ENCODE results near the gene SLC19A1.

Gene SLC19A1

GRCh38 chr21:45480701-45481500 lies 61.3 kb downstream of the SLC19A1 start:
- no peak for DNase-seq (ENCODE audit: low read depth in 2 of 2, low spot score in 1 of 2)

DNA sequence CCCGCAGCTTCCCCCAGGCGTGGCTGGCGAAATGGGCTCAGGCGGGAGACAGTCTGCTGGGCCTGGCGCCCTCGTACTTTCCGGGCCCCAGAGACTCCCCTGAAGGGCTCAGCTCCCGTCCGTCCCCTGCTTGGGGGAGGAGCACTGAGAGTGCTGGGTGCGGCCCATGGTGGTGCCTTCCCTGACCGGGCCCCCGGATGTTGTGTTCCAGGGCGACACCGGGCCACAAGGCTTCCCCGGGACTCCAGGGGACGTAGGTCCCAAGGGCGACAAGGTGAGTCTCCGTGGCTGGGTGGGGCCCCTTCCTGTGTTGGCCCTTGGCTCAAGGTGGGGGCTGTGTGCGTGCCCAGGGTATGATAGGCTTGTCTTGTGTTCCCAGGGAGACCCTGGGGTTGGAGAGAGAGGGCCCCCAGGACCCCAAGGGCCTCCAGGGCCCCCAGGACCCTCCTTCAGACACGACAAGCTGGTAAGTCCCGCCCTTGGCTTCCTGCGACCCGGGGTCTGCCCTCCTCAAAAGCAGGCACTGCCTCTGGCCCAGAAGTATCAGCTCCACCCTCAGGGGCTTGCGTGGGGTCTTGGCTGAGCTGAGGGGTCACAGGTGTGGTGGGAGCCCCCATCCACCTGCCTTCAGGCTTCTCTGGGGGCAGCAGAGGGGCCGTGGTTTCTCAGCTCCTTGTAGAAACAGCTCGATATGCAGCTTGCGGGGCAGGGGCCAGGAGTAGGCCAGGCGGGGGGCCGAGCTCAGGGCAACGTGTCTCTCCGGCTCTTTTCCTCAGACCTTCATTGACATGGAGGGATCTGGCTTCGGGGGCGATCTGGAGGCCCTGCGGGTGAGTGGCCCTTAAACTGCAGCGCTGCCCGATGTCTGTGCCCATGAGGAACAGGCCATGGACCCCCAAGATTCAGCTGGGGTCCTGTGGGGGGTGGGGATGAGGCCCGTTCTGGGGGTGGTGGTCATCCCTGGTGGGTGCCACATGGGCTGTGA lies 62.3 kb downstream of the SLC19A1 start:
- no peak for DNase-seq (ENCODE audit: low read depth in 2 of 2, low spot score in 1 of 2)

- DNase-seq (ENCODE audit: low read depth in 2 of 2, low spot score in 1 of 2): no peak
These were observed 63.2 kb downstream of the SLC19A1 start for GRCh38 chr21:45478816-45479669.

GRCh38 chr21:45478115-45478801 lies 64.0 kb downstream of the SLC19A1 start:
- peak; percentile 66 to 67 for DNase-seq (ENCODE audit: low read depth in 2 of 2, low spot score in 1 of 2)

GRCh38 chr21:45477176-45478114 lies 64.8 kb downstream of the SLC19A1 start:
- no peak for DNase-seq (ENCODE audit: low read depth in 2 of 2, low spot score in 1 of 2)

DNA sequence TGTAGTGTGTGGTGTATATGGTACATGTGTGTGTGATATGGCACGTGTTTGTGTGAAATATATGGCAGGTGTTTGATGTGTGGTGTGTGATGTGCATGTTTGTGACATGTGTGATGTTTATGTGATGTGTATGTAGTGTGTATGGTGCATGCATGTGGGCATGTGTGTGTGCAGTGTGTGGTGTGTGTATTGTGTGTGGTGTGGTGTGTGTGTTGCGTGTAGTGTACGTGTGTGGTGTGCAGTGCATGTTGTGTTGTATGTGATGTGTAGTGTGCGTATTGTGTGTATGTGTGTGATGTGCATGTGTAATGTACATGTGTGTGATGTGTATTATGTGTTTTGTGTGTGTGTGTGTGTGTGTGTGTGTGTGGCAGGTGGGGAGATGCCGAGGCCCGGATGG lies 65.7 kb downstream of the SLC19A1 start:
- DNase-seq (ENCODE audit: low read depth in 2 of 2, low spot score in 1 of 2): no peak

DNA sequence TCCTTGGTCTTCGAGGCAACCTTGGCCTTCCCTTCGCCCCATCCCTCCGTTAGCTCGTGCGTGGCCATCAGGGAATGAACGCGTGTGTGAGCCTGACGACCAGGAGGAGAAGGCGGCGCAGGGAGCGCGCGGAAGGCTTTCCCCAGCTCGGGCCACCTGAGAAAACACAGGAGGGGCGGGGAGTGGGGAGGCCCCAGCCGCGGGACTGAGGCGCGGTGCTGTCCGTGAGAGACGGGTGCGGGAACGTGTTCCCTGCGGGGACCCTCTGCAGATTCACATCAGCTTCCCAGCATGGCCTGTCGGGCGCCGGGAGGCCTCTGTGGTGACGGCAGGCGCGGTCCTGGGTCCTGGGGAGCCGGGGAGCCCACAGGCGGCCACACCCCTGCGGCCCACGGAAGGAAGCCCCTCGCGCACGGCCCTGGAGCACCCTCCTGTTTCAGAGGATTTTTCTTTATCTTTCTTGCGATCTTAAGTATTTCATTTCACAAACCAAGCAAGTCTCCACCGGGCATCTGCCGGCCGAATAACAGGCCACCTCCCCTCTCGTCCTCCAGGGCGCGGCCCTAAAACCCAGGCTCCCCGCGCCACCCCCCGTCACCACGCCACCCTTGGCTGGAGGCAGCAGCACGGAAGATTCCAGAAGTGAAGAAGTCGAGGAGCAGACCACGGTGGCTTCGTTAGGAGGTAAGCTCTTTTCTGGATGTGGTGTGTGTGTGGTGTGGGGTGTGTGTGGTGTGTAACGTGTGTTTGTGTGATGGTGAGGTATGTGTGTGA lies 66.3 kb downstream of the SLC19A1 start:
- DNase-seq (ENCODE audit: low read depth in 2 of 2, low spot score in 1 of 2): no peak

GRCh38 chr21:45475004-45475685 lies 67.1 kb downstream of the SLC19A1 start:
- DNase-seq (ENCODE audit: low read depth in 2 of 2, low spot score in 1 of 2): no peak

DNA sequence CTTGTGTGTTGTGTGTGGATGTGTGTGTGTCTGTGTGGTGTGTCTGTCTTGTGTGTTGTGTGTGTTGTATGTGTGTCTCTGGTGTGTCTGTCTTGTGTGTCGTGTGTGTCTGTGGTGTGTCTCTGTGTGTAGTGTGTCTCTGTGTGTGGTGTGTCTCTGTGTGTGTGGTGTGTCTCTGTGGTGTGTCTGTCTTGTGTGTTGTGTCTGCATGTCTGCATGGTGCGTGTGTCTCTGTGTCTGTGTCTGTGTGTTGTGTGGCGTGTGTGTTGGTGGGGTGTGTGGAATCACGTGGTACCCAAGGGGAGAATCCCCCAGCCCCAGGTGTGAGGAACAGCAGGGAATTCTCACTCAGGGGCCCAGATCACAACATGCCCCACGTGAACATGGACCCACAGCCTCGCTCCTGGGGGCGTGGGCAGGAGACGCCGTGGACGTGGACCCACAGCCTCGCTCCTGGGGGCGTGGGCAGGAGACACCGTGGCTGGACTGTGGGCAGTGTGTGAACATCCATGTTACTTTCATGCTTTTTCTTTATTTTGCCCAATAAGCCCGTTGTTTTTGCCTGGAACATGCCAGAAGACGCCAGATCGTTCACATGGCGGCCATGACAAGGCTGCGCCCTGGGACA lies 67.8 kb downstream of the SLC19A1 start:
- DNase-seq (ENCODE audit: low read depth in 2 of 2, low spot score in 1 of 2): no peak

DNA sequence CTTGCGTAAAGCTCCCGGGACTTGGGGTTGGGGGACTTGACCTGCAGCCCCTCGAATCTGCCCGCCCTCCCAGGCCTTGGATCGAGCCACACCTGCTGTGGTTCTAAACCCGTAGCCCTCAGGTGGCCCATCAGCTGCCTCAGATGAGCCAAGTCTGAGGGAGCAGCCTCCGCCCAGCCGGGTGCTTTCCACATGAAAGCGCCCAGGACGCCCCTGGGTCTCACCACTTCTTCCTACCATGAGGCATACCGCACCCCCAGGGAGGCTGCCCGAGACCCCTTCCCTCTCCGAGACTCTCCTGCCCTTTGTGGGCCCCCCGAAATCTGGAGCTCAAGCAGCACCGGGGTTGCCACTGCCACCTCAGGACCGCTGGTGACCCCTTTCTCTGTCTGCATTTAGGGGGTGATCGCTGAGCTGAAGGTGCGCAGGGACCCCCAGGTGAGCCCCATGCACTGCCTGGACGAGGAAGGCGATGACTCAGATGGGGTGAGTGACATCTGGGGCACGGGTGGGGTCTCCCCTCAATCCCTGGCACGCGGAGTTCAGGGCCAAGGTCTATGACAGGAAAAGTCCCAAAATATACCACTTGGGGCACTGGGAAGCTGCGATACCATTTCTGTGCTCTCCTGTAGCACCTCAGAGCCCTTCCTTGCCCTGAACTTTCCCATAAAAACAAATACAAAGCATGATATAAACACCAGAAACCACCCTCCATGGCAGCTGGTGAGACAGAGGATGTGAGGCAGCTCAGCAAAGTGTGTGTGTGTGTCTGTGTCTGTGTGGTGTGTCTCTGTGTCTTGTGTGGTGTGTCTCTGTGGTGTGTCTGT lies 68.5 kb downstream of the SLC19A1 start:
- DNase-seq (ENCODE audit: low read depth in 2 of 2, low spot score in 1 of 2): no peak

GRCh38 chr21:45472445-45473365 lies 69.5 kb downstream of the SLC19A1 start:
- DNase-seq (ENCODE audit: low read depth in 2 of 2, low spot score in 1 of 2): no peak

GRCh38 chr21:45471525-45472221 lies 70.6 kb downstream of the SLC19A1 start:
- DNase-seq (ENCODE audit: low read depth in 2 of 2, low spot score in 1 of 2): no peak

DNA sequence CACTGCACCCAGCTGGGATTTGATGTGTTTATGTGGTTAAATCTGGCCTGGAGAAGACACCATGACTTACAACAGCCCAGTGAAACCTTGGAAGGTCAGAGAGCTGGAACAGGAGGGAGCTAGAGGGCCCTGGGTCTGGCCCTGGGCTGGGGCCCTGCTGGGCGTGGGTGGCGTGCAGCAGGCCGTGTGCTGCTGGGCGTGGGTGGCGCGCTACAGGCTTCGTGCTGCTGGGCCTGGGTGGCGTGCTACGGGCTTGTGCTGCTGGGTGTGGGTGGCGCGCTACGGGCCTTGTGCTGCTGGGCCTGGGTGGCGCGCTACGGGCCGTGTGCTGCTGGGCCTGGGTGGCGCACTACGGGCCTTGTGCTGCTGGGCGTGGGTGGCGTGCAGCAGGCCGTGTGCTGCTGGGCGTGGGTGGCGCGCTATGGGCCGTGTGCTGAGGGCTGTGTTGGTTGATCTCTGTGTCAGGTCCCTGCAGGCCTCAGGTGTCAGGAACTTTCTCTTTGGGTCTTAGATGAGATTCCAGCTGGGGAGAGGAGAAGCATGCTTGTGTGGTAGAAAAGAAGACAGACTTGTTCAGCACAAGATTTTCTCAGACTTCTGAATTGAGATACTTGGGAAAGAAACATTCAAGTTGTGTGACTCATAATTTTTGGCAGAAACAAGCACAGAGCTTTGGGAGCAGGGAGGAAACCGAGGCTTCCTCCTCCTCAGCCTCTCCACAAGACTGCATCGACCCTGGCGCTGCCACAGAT lies 71.3 kb downstream of the SLC19A1 start:
- no peak for DNase-seq (ENCODE audit: low read depth in 2 of 2, low spot score in 1 of 2)

- DNase-seq (ENCODE audit: low read depth in 2 of 2, low spot score in 1 of 2): no peak
These were observed 72.1 kb downstream of the SLC19A1 start for GRCh38 chr21:45470087-45470515.
